Osteoblast (primary cell): ENCODE data around the gene CDKN2B-AS1. TPM values are rescaled to one million over a fixed set of nuclear protein-coding genes. Genes with fewer than 3 reads are reported as not detected.

Source experiments
- DNase-seq: peaks from one replicate; pipeline ENCODE4 v3.0.0; 2011; ENCODE audit warnings: low spot score, mixed read lengths; ENCODE audit not compliant: insufficient read length; ENCODE audit errors: missing footprints
- H2AFZ ChIP-seq: 2 replicates; pipeline ENCODE4 v1.6.0; 2011; ENCODE audit warnings: mild to moderate bottlenecking, low read length
- H3K27ac ChIP-seq: 2 replicates; pipeline ENCODE4 v1.5.1; 2011; ENCODE audit warnings: mild to moderate bottlenecking, low read depth, low read length, moderate library complexity
- H3K27me3 ChIP-seq: 2 replicates; pipeline ENCODE4 v1.6.0; 2012; ENCODE audit warnings: mild to moderate bottlenecking, control low read depth, inconsistent platforms, low read length, moderate library complexity; ENCODE audit not compliant: insufficient read depth
- H3K36me3 ChIP-seq: 2 replicates; pipeline ENCODE4 v1.5.1; 2011; ENCODE audit warnings: mild to moderate bottlenecking, low read length, control low read depth, moderate library complexity; ENCODE audit not compliant: insufficient read depth
- H3K4me1 ChIP-seq: 2 replicates; pipeline ENCODE4 v1.5.1; 2011; ENCODE audit warnings: mild to moderate bottlenecking, low read length, control low read depth, moderate library complexity; ENCODE audit not compliant: insufficient read depth
- H3K4me2 ChIP-seq: 2 replicates; pipeline ENCODE4 v1.6.0; 2011; ENCODE audit warnings: mild to moderate bottlenecking, low read length; ENCODE audit not compliant: insufficient read depth
- H3K4me3 ChIP-seq: fragments of 200-600 bp; sonication (generic); 3 replicates; pipeline ENCODE4 v1.5.1; 2012; ENCODE audit warnings: mild to moderate bottlenecking, low read length, inconsistent platforms; ENCODE audit not compliant: insufficient read depth
- H3K79me2 ChIP-seq: 2 replicates; pipeline ENCODE4 v1.6.0; 2012; ENCODE audit warnings: mild to moderate bottlenecking, low read length, control low read depth, inconsistent platforms; ENCODE audit not compliant: insufficient read depth
- H3K9me3 ChIP-seq: 2 replicates; pipeline ENCODE4 v1.5.1; 2011; ENCODE audit warnings: low read depth, low read length, control low read depth
- H4K20me1 ChIP-seq: 2 replicates; pipeline ENCODE4 v1.6.0; 2012; ENCODE audit warnings: mild to moderate bottlenecking, low read length, control low read depth; ENCODE audit not compliant: insufficient read depth
- CTCF ChIP-seq: IDR thresholded peaks from 2 replicates; pipeline ENCODE4 v1.5.1; 2011; ENCODE audit warnings: mild to moderate bottlenecking, low read depth, low read length, moderate library complexity; ENCODE audit errors: extremely low read depth
- total RNA-seq: library from RNA; depleted of rRNA; stranded (reverse); fragments of >200 nt; gene quantifications from 2 replicates; pipeline ENCODE4 v1.2.3, GENCODE V29; 2012

Gene CDKN2B-AS1
- total RNA-seq, 1 donor: 15.2 TPM

GRCh38 chr9:22026696-22027095, 32.1 kb downstream of the CDKN2B-AS1 start:
- DNase-seq: no peak
- H2AFZ ChIP-seq: no peak overlapping the region
- no peak for TF ChIP-seq CTCF
- peaks cover 10% of the 10 kb centered on the region for H3K4me1 ChIP-seq
- peaks cover 3% of the 10 kb centered on the region for H4K20me1 ChIP-seq
- peaks cover 4% of the 10 kb centered on the region for H3K79me2 ChIP-seq
- H3K36me3 ChIP-seq: no peaks in the 10 kb centered on the region
- H3K27ac ChIP-seq: no peak overlapping the region
- no peak overlapping the region for H3K4me3 ChIP-seq
- no peaks in the 10 kb centered on the region for H3K27me3 ChIP-seq
- no peaks in the 10 kb centered on the region for H3K9me3 ChIP-seq
- H3K4me2 ChIP-seq: no peak overlapping the region

GRCh38 chr9:22028394-22028793, 33.8 kb downstream of the CDKN2B-AS1 start:
- H4K20me1 ChIP-seq: peaks cover 3% of the 10 kb centered on the region
- no peak overlapping the region for H2AFZ ChIP-seq
- H3K4me3 ChIP-seq: no peak overlapping the region
- peaks cover 4% of the 10 kb centered on the region for H3K79me2 ChIP-seq
- peaks cover 10% of the 10 kb centered on the region for H3K4me1 ChIP-seq
- no peak overlapping the region for H3K4me2 ChIP-seq
- H3K27me3 ChIP-seq: no peaks in the 10 kb centered on the region
- H3K36me3 ChIP-seq: no peaks in the 10 kb centered on the region
- H3K9me3 ChIP-seq: no peaks in the 10 kb centered on the region
- no peak overlapping the region for H3K27ac ChIP-seq
- no peak for DNase-seq
- no peak for TF ChIP-seq CTCF

GRCh38 chr9:22029231-22029630, 34.6 kb downstream of the CDKN2B-AS1 start:
- no peak overlapping the region for H3K27ac ChIP-seq
- H4K20me1 ChIP-seq: peaks cover 2% of the 10 kb centered on the region
- H3K4me1 ChIP-seq: peaks cover 10% of the 10 kb centered on the region
- no peak overlapping the region for H2AFZ ChIP-seq
- no peaks in the 10 kb centered on the region for H3K36me3 ChIP-seq
- no peak for TF ChIP-seq CTCF
- H3K9me3 ChIP-seq: no peaks in the 10 kb centered on the region
- H3K4me2 ChIP-seq: no peak overlapping the region
- H3K79me2 ChIP-seq: peaks cover 4% of the 10 kb centered on the region
- no peaks in the 10 kb centered on the region for H3K27me3 ChIP-seq
- DNase-seq: no peak
- H3K4me3 ChIP-seq: no peak overlapping the region

- H3K4me2 ChIP-seq: peak overlapping the region; percentile 55
- no peaks in the 10 kb centered on the region for H3K36me3 ChIP-seq
- no peaks in the 10 kb centered on the region for H4K20me1 ChIP-seq
- H3K79me2 ChIP-seq: peaks cover 3% of the 10 kb centered on the region
- no peaks in the 10 kb centered on the region for H3K27me3 ChIP-seq
- peak overlapping the region; percentile 73 for H2AFZ ChIP-seq
- H3K4me1 ChIP-seq: peaks cover 10% of the 10 kb centered on the region
- DNase-seq: peak; percentile 85
- no peaks in the 10 kb centered on the region for H3K9me3 ChIP-seq
- H3K4me3 ChIP-seq: no peak overlapping the region
- TF ChIP-seq CTCF: no peak
- peak overlapping the region; percentile 75 for H3K27ac ChIP-seq
Observed at GRCh38 chr9:22030101-22030598, 35.6 kb downstream of the CDKN2B-AS1 start.
